Astrocyte (in vitro differentiated cells and primary cell): ENCODE measurements around the gene ALK.

Source experiments
- CTCF ChIP-seq: IDR thresholded peaks from 2 replicates; pipeline ENCODE4 v1.5.1; 2011; ENCODE audit warnings: low read depth, mild to moderate bottlenecking, inconsistent platforms, low read length, moderate library complexity; ENCODE audit not compliant: insufficient read depth
- EZH2 ChIP-seq: IDR thresholded peaks from 2 replicates; pipeline ENCODE4 v1.6.1; 2012; ENCODE audit warnings: mild to moderate bottlenecking, low read length, inconsistent platforms; ENCODE audit not compliant: insufficient read depth

GRCh38 chr2:29777161-29777560, 144.2 kb downstream of the ALK start:
- TF ChIP-seq CTCF (no peak), EZH2 (no peak)
